Measurements from ENCODE around the gene BICRA.

The BICRA gene

DNA sequence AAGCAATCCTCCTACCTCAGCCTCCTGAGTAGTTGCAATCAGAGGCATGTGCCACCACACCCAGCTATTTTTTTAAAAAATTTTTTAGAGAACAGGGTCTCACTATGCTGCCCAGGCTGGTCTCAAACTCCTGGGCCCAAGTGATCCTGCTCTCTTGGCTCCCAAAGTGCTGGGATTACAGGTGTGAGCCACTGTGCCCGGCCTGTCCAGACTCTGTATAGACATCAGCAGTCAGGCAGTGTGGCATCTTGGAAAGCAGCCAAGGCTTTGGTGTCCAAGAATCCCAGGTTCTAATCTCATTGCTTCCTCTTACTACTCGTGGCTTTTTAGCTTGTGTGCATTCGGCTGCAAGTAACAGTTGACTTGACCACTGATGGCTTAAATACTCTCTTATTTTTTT lies 43.4 kb downstream of the BICRA start:
- no peak for DNase-seq
- no peak overlapping the region for H2AFZ ChIP-seq (ENCODE audit: low read length)
- no peak overlapping the region for H3K27ac ChIP-seq (ENCODE audit: low read length)
- H4K20me1 ChIP-seq (ENCODE audit: insufficient read depth, low read length): 0 out of 2 replicates have a peak, but pooled peaks cover 3% of the 10 kb centered on the region
- no peaks in the 10 kb centered on the region for H3K27me3 ChIP-seq (replicated peaks; ENCODE audit: insufficient read depth, low read length)
- TF ChIP-seq EZH2phosphoT487 (IDR thresholded peaks at IDR 0.05; ENCODE audit: low read length) (no peak), EZH2 (optimal IDR thresholded peaks at IDR 0.05; ENCODE audit: low read depth, low read length) (no peak)
- TF ChIP-seq, protein P1, sequence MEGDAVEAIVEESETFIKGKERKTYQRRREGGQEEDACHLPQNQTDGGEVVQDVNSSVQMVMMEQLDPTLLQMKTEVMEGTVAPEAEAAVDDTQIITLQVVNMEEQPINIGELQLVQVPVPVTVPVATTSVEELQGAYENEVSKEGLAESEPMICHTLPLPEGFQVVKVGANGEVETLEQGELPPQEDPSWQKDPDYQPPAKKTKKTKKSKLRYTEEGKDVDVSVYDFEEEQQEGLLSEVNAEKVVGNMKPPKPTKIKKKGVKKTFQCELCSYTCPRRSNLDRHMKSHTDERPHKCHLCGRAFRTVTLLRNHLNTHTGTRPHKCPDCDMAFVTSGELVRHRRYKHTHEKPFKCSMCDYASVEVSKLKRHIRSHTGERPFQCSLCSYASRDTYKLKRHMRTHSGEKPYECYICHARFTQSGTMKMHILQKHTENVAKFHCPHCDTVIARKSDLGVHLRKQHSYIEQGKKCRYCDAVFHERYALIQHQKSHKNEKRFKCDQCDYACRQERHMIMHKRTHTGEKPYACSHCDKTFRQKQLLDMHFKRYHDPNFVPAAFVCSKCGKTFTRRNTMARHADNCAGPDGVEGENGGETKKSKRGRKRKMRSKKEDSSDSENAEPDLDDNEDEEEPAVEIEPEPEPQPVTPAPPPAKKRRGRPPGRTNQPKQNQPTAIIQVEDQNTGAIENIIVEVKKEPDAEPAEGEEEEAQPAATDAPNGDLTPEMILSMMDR (IDR thresholded peaks at IDR 0.05; ENCODE audit: low read length): no peak
- no peak overlapping the region for H3K4me3 ChIP-seq (ENCODE audit: low read length)
- H3K9me2 ChIP-seq (replicated peaks; ENCODE audit: insufficient read depth, low read length): no peaks in the 10 kb centered on the region
- no peaks in the 10 kb centered on the region for H3K36me3 ChIP-seq (replicated peaks; ENCODE audit: insufficient read depth, low read length)
- peaks cover 4% of the 10 kb centered on the region; the same call in 1 of the 2 replicates for H3K79me2 ChIP-seq (ENCODE audit: low read length)
- no peak overlapping the region for H3K4me2 ChIP-seq (ENCODE audit: low read depth, low read length)
- H3F3A ChIP-seq (ENCODE audit: insufficient read depth, low read length): no peaks in the 10 kb centered on the region
- no peak overlapping the region for H3K9ac ChIP-seq (ENCODE audit: low read length)
- H3K9me3 ChIP-seq (replicated peaks; ENCODE audit: insufficient read depth, low read length): no peaks in the 10 kb centered on the region
- H3K4me1 ChIP-seq (ENCODE audit: low read length): no peaks in the 10 kb centered on the region

DNA sequence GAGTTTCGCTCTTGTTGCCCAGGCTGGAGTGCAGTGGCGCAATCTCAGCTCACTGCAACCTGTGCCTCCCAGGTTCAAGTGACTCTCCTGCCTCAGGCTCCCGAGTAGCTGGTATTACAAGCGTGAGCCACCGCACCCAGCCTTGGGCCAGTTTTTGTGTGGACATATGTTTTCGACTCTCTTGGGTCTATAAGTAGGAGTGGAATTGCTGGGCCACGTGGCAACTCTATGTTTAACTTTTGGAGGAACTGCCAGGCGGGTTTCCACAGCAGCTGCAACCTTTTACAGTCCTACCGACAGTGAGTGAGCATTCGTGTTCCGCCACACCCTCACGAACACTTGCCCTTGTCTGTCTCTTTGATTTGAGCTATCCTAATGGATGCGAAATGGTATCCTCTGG lies 44.9 kb downstream of the BICRA start:
- no peak for DNase-seq
- H3K9me3 ChIP-seq (replicated peaks; ENCODE audit: insufficient read depth, low read length): no peaks in the 10 kb centered on the region
- H3K36me3 ChIP-seq (replicated peaks; ENCODE audit: insufficient read depth, low read length): no peaks in the 10 kb centered on the region
- no peak overlapping the region for H3K9ac ChIP-seq (ENCODE audit: low read length)
- H3K4me1 ChIP-seq (ENCODE audit: low read length): no peaks in the 10 kb centered on the region
- H3K27ac ChIP-seq (ENCODE audit: low read length): no peak overlapping the region
- no peaks in the 10 kb centered on the region for H3K27me3 ChIP-seq (replicated peaks; ENCODE audit: insufficient read depth, low read length)
- H3K4me2 ChIP-seq (ENCODE audit: low read depth, low read length): no peak overlapping the region
- no peaks in the 10 kb centered on the region; the same call in 1 of the 2 replicates for H3K79me2 ChIP-seq (ENCODE audit: low read length)
- TF ChIP-seq, protein P1 (IDR thresholded peaks at IDR 0.05; ENCODE audit: low read length): no peak
- no peak for TF ChIP-seq EZH2 (optimal IDR thresholded peaks at IDR 0.05; ENCODE audit: low read depth, low read length)
- TF ChIP-seq EZH2phosphoT487 (IDR thresholded peaks at IDR 0.05; ENCODE audit: low read length): no peak
- H2AFZ ChIP-seq (ENCODE audit: low read length): no peak overlapping the region
- 0 out of 2 replicates have a peak, but pooled peaks cover 3% of the 10 kb centered on the region for H4K20me1 ChIP-seq (ENCODE audit: insufficient read depth, low read length)
- H3K4me3 ChIP-seq (ENCODE audit: low read length): no peak overlapping the region
- H3K9me2 ChIP-seq (replicated peaks; ENCODE audit: insufficient read depth, low read length): no peaks in the 10 kb centered on the region
- no peaks in the 10 kb centered on the region for H3F3A ChIP-seq (ENCODE audit: insufficient read depth, low read length)

DNA sequence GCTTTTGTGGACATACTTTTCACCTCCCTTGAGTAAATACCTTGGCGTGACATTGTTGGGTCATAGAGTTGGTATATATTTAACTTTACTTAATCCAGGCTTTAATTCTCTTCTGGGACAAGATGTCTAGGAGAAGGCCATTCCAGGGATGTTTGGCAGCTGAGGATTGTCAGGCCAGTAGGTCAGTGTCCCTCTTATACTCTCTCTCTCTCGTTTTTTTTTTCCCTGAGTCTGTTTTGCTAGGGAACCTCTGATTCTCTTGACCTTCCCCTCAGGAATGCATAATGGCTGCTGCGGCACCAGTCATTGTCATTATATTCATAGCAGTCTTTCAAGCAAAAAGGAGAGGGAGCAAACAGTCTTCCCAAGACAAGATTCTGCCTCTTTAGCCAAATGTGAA lies 48.8 kb downstream of the BICRA start:
- H3K27me3 ChIP-seq (replicated peaks; ENCODE audit: insufficient read depth, low read length): no peaks in the 10 kb centered on the region
- H3K9me3 ChIP-seq (replicated peaks; ENCODE audit: insufficient read depth, low read length): no peaks in the 10 kb centered on the region
- no peak overlapping the region for H3K9ac ChIP-seq (ENCODE audit: low read length)
- TF ChIP-seq EZH2 (optimal IDR thresholded peaks at IDR 0.05; ENCODE audit: low read depth, low read length): no peak
- TF ChIP-seq, protein P1 (IDR thresholded peaks at IDR 0.05; ENCODE audit: low read length): no peak
- no peak for TF ChIP-seq EZH2phosphoT487 (IDR thresholded peaks at IDR 0.05; ENCODE audit: low read length)
- peaks cover 2% of the 10 kb centered on the region; the same call in 1 of the 2 replicates for H3K79me2 ChIP-seq (ENCODE audit: low read length)
- H3K4me1 ChIP-seq (ENCODE audit: low read length): no peaks in the 10 kb centered on the region
- H3K9me2 ChIP-seq (replicated peaks; ENCODE audit: insufficient read depth, low read length): no peaks in the 10 kb centered on the region
- H3F3A ChIP-seq (ENCODE audit: insufficient read depth, low read length): no peaks in the 10 kb centered on the region
- no peak overlapping the region for H2AFZ ChIP-seq (ENCODE audit: low read length)
- peaks cover 3% of the 10 kb centered on the region; the same call in 1 of the 2 replicates for H4K20me1 ChIP-seq (ENCODE audit: insufficient read depth, low read length)
- DNase-seq: no peak
- H3K27ac ChIP-seq (ENCODE audit: low read length): no peak overlapping the region
- H3K36me3 ChIP-seq (replicated peaks; ENCODE audit: insufficient read depth, low read length): no peaks in the 10 kb centered on the region
- no peak overlapping the region for H3K4me3 ChIP-seq (ENCODE audit: low read length)
- no peak overlapping the region for H3K4me2 ChIP-seq (ENCODE audit: low read depth, low read length)
